ENCODE measurements around the gene ITSN1.

DNA sequence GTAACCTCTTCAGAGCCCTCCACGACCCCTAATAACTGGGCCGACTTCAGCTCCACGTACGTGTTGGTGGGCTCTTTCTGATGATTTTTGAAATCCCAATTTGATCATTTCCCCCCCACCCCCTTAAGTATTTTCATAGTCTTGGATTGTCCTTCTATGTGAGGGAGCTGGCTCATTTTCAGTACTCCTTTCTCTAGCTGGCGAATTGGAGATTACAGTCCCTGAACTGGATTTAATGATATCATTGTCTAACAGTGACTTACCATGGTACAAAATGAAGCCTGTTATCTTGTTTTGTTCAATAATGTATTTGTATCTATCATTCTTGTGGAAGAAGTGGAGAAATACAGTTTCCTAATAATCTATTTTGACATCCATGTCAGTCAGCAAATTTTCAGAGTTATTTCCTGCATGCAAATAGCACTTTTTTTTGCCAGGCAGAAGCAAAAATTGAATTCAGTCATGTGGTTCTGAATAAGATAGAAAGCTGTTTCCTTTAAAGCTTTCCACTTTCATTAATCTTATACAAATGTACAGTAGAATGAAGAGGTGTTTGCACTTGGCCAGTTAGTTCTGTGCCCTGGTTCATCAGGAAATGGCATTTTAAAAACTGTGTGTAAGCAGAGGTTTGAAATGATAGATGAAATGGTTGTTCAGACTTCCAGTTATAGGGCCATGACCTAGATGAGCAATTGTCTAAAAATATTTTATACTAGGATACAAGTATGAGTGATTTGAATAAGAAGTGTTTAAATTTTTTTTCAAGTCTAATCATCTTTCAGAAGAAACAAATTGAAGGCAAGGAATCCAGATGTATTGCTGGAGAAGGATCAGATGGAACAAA lies 169.1 kb downstream of the ITSN1 start:
- TF ChIP-seq, protein P1, sequence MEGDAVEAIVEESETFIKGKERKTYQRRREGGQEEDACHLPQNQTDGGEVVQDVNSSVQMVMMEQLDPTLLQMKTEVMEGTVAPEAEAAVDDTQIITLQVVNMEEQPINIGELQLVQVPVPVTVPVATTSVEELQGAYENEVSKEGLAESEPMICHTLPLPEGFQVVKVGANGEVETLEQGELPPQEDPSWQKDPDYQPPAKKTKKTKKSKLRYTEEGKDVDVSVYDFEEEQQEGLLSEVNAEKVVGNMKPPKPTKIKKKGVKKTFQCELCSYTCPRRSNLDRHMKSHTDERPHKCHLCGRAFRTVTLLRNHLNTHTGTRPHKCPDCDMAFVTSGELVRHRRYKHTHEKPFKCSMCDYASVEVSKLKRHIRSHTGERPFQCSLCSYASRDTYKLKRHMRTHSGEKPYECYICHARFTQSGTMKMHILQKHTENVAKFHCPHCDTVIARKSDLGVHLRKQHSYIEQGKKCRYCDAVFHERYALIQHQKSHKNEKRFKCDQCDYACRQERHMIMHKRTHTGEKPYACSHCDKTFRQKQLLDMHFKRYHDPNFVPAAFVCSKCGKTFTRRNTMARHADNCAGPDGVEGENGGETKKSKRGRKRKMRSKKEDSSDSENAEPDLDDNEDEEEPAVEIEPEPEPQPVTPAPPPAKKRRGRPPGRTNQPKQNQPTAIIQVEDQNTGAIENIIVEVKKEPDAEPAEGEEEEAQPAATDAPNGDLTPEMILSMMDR (IDR thresholded peaks at IDR 0.05): no peak
- TF ChIP-seq EP300 (IDR thresholded peaks at IDR 0.05): no peak

Measured in esophagus muscularis mucosa (tissue), 3 donors.